ENCODE results near the gene UBIAD1.

UBIAD1 gene

DNA sequence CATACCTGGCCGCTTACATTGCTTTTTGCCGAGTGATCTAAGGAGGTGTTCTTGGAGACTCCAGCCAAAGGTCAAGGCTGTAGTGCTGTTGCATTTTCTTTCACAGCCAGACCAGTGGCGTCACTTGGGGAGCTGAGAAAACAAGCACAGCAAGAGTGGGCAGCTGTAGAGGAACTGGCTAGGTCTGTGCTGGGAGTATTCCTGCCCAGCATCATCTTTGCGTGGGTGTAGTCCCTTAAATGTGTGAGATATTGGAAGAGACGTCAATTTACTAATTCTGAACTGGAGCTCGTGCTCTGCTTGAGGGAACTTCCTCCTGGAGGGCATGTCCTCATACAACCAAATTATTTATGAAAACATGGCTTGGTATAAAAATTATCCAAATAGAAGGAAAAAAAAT lies 10.2 kb downstream of the UBIAD1 start:
- no peak for DNase-seq
- peaks cover 46% of the 10 kb centered on the region for H3K36me3 Mint-ChIP-seq (ENCODE audit: low read depth)
- no peak overlapping the region for H3K27ac Mint-ChIP-seq
- H3K9me3 Mint-ChIP-seq, result no peaks in the 10 kb centered on the region
- H3K27me3 Mint-ChIP-seq (ENCODE audit: low read depth, poor library complexity), result no peaks in the 10 kb centered on the region
- H3K4me3 Mint-ChIP-seq, result no peak overlapping the region
- TF ChIP-seq, protein P1, sequence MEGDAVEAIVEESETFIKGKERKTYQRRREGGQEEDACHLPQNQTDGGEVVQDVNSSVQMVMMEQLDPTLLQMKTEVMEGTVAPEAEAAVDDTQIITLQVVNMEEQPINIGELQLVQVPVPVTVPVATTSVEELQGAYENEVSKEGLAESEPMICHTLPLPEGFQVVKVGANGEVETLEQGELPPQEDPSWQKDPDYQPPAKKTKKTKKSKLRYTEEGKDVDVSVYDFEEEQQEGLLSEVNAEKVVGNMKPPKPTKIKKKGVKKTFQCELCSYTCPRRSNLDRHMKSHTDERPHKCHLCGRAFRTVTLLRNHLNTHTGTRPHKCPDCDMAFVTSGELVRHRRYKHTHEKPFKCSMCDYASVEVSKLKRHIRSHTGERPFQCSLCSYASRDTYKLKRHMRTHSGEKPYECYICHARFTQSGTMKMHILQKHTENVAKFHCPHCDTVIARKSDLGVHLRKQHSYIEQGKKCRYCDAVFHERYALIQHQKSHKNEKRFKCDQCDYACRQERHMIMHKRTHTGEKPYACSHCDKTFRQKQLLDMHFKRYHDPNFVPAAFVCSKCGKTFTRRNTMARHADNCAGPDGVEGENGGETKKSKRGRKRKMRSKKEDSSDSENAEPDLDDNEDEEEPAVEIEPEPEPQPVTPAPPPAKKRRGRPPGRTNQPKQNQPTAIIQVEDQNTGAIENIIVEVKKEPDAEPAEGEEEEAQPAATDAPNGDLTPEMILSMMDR (IDR thresholded peaks at IDR 0.05), result no peak
- H3K4me1 Mint-ChIP-seq, result peaks cover 23% of the 10 kb centered on the region

DNA sequence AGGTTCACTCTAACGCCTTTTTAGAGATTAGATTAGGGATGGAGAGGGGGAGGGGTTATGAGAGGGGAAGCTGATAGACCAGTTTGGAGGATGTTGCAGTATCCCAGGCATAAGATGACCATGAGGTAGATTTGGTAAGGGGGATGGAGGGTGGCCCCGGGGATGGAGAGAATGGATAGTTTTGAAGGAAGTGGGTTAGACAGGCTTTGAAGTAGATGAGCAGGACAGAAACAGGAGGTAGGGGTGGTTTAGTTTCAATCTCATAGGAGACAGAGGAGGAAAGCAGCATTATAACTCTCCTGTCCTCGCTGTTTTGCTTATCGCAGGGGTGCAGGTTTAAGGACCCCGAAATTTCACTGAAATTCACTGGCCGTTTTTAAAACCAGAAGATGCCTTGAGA lies 11.8 kb downstream of the UBIAD1 start:
- TF ChIP-seq, protein P1 (IDR thresholded peaks at IDR 0.05), result no peak
- no peak for DNase-seq
- no peaks in the 10 kb centered on the region for H3K27me3 Mint-ChIP-seq (ENCODE audit: low read depth, poor library complexity)
- H3K4me3 Mint-ChIP-seq, result no peak overlapping the region
- peaks cover 33% of the 10 kb centered on the region for H3K36me3 Mint-ChIP-seq (ENCODE audit: low read depth)
- peaks cover 28% of the 10 kb centered on the region for H3K4me1 Mint-ChIP-seq
- no peaks in the 10 kb centered on the region for H3K9me3 Mint-ChIP-seq
- no peak overlapping the region for H3K27ac Mint-ChIP-seq

DNA sequence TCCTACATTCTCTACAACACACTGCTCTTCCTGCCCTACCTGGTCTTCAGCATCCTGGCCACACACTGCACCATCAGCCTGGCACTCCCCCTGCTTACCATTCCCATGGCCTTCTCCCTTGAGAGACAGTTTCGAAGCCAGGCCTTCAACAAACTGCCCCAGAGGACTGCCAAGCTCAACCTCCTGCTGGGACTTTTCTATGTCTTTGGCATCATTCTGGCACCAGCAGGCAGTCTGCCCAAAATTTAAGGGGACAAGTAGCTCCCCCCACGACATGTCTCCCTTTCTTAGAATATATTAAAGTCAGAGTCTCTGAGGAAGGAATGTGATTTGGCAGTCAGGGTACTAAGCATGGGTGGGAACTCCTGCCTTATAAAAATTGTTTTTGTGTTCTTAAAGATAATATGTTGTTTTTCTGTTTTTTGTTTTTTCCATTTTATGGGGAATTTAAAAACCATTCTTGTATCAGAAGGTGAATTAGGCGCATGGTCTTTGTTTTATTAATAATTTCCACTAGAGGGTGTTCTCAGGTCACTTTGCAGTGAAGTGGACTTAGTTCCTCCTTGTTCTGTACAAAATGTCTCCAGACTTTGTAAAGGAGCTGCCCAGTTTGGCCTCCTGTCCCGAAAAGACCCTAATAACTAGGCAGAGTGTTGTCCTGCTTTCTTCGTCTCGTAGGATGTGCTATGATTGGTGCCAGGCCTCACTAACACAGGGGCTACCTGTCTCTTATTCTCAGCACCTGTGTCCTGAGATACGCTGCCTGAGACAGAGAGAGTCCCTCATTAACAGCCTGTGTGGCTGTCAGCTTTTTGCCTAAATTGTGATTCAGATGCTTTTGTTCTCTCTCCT lies 13.1 kb downstream of the UBIAD1 start:
- Mint-ChIP-seq H3K27me3 (ENCODE audit: low read depth, poor library complexity) (no peaks in the 10 kb centered on the region), H3K4me1 (peaks cover 28% of the 10 kb centered on the region), H3K4me3 (no peak overlapping the region), H3K27ac (peak overlapping the region; percentile 63), H3K36me3 (ENCODE audit: low read depth) (peaks cover 35% of the 10 kb centered on the region), H3K9me3 (no peaks in the 10 kb centered on the region)
- DNase-seq, result no peak
- TF ChIP-seq, protein P1 (IDR thresholded peaks at IDR 0.05), result no peak

GRCh38 chr1:11286735-11287410 lies 13.9 kb downstream of the UBIAD1 start:
- no peaks in the 10 kb centered on the region for H3K9me3 Mint-ChIP-seq
- peaks cover 28% of the 10 kb centered on the region for H3K4me1 Mint-ChIP-seq
- no peaks in the 10 kb centered on the region for H3K27me3 Mint-ChIP-seq (ENCODE audit: low read depth, poor library complexity)
- H3K4me3 Mint-ChIP-seq, result no peak overlapping the region
- TF ChIP-seq, protein P1 (IDR thresholded peaks at IDR 0.05), result no peak
- peak overlapping the region; percentile 63 for H3K27ac Mint-ChIP-seq
- H3K36me3 Mint-ChIP-seq (ENCODE audit: low read depth), result peaks cover 30% of the 10 kb centered on the region
- no peak for DNase-seq

- Mint-ChIP-seq H3K4me3 (no peak overlapping the region), H3K27me3 (ENCODE audit: low read depth, poor library complexity) (peaks cover 4% of the 10 kb centered on the region), H3K36me3 (ENCODE audit: low read depth) (peaks cover 17% of the 10 kb centered on the region), H3K27ac (no peak overlapping the region), H3K9me3 (no peaks in the 10 kb centered on the region), H3K4me1 (peaks cover 40% of the 10 kb centered on the region)
- DNase-seq, result no peak
- TF ChIP-seq, protein P1 (IDR thresholded peaks at IDR 0.05), result no peak
These were observed 16.1 kb downstream of the UBIAD1 start for GRCh38 chr1:11289064-11289463.
